Heart right ventricle (tissue), 16 donors: Measurements from ENCODE around the gene VRK1. TPM values are rescaled to one million over a fixed set of nuclear protein-coding genes. Genes with fewer than 3 reads are reported as not detected.

ENCODE experiments used
- ATAC-seq, 8 donors: fragments of 200-7000 bp; cut with Tn5 transposase; one replicate each; pipeline ENCODE4 v1.9.1; 2020; ENCODE audit warnings: mild to moderate bottlenecking in 8 of 8, moderate library complexity in 8 of 8, moderate number of reproducible peaks in 1 of 8
- DNase-seq, 2 donors: peaks; one replicate each; pipeline ENCODE4 v3.0.0-alpha.2; 2020
- H3K27ac ChIP-seq, 10 donors: fragments of 200-600 bp; sonication (generic) in 2 of 10; one replicate each; pipeline versions ENCODE4 v1.5.0 to v1.8.0; 2020 to 2022; ENCODE audit warnings: mild to moderate bottlenecking in 3 of 10
- H3K27me3 ChIP-seq, 7 donors: fragments of 200-600 bp; one replicate each; pipeline ENCODE4 v1.8.0; 2021 to 2022; ENCODE audit warnings: mild to moderate bottlenecking in 2 of 7
- H3K36me3 ChIP-seq, 9 donors: fragments of 200-600 bp; sonication (generic) in 1 of 9; one replicate each; pipeline versions ENCODE4 v1.5.0 to v1.8.0; 2020 to 2022; ENCODE audit warnings: mild to moderate bottlenecking in 2 of 9
- H3K4me1 ChIP-seq, 9 donors: fragments of 200-600 bp; sonication (generic) in 1 of 9; one replicate each; pipeline versions ENCODE4 v1.5.0 to v1.8.0; 2020 to 2022; ENCODE audit warnings: mild to moderate bottlenecking in 4 of 9
- H3K4me3 ChIP-seq, 10 donors: fragments of 200-600 bp; sonication (generic) in 2 of 10; one replicate each; pipeline versions ENCODE4 v1.5.0 to v1.8.0; 2020 to 2022; ENCODE audit warnings: mild to moderate bottlenecking in 7 of 10, moderate library complexity in 2 of 10
- H3K9me3 ChIP-seq, 11 donors: fragments of 200-600 bp in 10 of 11; sonication (generic) in 2 of 11; one replicate each; pipeline versions ENCODE4 v1.5.0 to v1.8.0; 2013 to 2022; ENCODE audit warnings: mild to moderate bottlenecking in 2 of 11, control low read depth in 1 of 11, moderate library complexity in 1 of 11
- CTCF ChIP-seq, 9 donors: fragments of 200-600 bp; sonication (generic) in 2 of 9; IDR thresholded peaks; one replicate each; pipeline versions ENCODE4 v1.5.0 to v1.8.0; 2021 to 2022; ENCODE audit warnings: antibody characterized with exemption in 9 of 9, mild to moderate bottlenecking in 5 of 9, moderate library complexity in 1 of 9
- WGBS, 2 donors: extraction: QIAGEN DNeasy Blood & Tissue Kit; methylation state at CpG; one replicate each; pipeline ENCODE4 v1.1.7; 2013; ENCODE audit warnings: inconsistent platforms in 1 of 2; 5-methylcytosine and 5-hydroxymethylcytosine counted together
- intact Hi-C, 10 donors: fragments of 100-400 bp; cut with DNase I; formaldehyde crosslinking; loops; one replicate each; pipeline versions ENCODE4 v1.11.1 to v1.14.2; 2022
- polyA plus RNA-seq, 2 donors: library from polyadenylated mRNA; stranded (reverse); fragments of 200-250 nt; gene quantifications; one replicate each; pipeline ENCODE4 v1.2.3, GENCODE V29; 2013
- total RNA-seq, 10 donors: library from RNA; stranded (reverse); fragmentation: NEBNext Ultra II Directional in 3 of 10; extraction: Animal tissue kit (Norgen Biotek cat#: 25700) in 3 of 10; gene quantifications; one replicate each; pipeline versions ENCODE4 v1.2.1 to v1.2.4, GENCODE V29; 2021 to 2023
- donor health status: Arrhythmogenic right ventricular cardiomyopathy.
- donor health status: ischemic (EF 13 %, LVEDD 7.1; RV severe dilation, severe dysfunction).
- donor health status: healthy with polysubstance abuse.
- donor health status: DM: no; HTN: yes; CAD: no.
- donor health status: DM: no; HTN: no; CAD: no.
- donor health status: ischemic (EF 25% LVEDD 6.9; RV normal size, moderate dysfunction).
- donor health status: ischemic (EF 25% LVEDD 5.7; RV mildly dilated, moderate dysfunction).
- donor health status: healthy.
- donor health status: DM: yes; HTN: yes; CAD: no.
- donor health status: Ischemic cardiomyopathy.
- donor health status: ischemic (EF 35%, LVEDD 5.7; RV mildly dilated, moderate dysfunction).
- donor health status: nonischemic (EF 11% LVEDD 7.7; RV severe dilation, severe dysfunction).
- donor health status: DM: yes; HTN: yes; CAD: no.
- donor health status: PGD.
- donor health status: ischemic (EF 29% LVEDD 5.4; RV normal size, mild dysfunction).
- donor health status: nonischemic (EF 23%, LVEDD 6.1; RV moderate dilation, normal function).

Gene VRK1
- total and polyA plus RNA-seq, 12 donors: 2.3 to 9.7 (median 7.2) TPM

DNA sequence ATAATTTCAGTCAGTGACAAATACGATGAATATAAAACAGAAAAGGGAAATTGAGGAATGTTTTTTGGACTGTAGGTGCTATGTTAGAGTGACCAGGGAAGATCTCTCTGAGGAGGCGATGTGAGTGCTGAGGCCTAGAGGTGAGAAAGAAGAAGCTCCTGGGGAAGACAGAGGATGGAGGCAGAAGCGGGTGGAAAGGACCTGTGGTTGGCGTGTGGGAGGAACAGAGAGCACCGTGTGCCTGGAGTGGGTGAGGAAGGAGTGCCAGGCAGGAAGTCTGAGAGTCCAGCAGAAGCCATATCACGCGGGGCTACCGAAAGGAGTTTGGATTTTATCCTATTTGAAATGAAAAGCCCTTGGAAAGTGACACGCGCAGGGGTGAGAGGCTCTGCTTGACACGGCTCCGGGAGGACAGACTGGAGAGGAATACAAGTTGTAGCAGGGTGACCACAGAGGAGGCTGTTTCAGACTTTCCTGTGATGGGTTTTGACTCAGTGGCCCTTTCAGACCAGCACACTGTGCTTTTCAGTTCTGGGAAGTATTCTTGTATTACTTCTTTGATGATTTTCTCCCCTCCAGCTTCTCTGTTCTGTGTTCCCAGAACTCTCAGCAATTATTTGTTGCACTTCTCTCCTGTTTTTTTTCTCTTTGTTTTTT, 96.9 kb downstream of the VRK1 start:
- no peaks in the 10 kb centered on the region for H3K9me3 ChIP-seq
- intact Hi-C loops: no loop called here
- no peak for TF ChIP-seq CTCF (IDR thresholded peaks at IDR 0.05)

DNA sequence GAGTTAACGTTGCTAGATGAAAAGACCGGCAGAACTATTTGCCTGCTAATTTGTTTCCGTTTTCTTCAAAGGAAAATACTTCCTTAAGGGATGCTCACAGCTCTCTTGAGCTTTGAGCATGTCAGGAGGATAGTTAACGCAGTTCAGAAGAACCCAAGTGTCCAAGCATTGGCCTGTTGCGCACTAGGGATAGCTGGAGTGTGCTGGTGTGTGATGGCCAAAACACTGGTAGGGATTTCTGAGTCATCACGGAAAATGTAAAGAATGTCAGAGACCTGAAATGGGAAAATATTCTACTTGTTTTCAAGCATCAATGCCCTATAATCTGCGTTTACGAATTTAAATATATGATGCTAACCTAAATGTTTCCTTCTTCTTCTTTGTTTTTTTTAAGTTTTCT, 97.8 kb downstream of the VRK1 start:
- Histone ChIP-seq H3K4me1 (no peaks in the 10 kb centered on the region), H3K9me3 (no peaks in the 10 kb centered on the region), H3K27ac (no peak overlapping the region), H3K4me3 (no peak overlapping the region), H3K36me3 (no peaks in the 10 kb centered on the region), H3K27me3 (no peaks in the 10 kb centered on the region)
- no peak for ATAC-seq
- no peak for DNase-seq
- intact Hi-C loops: no loop called here
- WGBS, 2 donors: 88 to 95% methylated on average over 8 of the region's 8 CpGs
- no peak for TF ChIP-seq CTCF (IDR thresholded peaks at IDR 0.05)

More for the DNA sequence above, 96.9 kb downstream of the VRK1 start:
- no peak for ATAC-seq
- Histone ChIP-seq H3K27ac (no peak overlapping the region), H3K27me3 (no peaks in the 10 kb centered on the region), H3K4me3 (no peak overlapping the region), H3K4me1 (no peaks in the 10 kb centered on the region), H3K36me3 (no peaks in the 10 kb centered on the region)
- no peak for DNase-seq
- WGBS, 2 donors: 80 to 83% methylated on average over 12 of the region's 12 CpGs

DNA sequence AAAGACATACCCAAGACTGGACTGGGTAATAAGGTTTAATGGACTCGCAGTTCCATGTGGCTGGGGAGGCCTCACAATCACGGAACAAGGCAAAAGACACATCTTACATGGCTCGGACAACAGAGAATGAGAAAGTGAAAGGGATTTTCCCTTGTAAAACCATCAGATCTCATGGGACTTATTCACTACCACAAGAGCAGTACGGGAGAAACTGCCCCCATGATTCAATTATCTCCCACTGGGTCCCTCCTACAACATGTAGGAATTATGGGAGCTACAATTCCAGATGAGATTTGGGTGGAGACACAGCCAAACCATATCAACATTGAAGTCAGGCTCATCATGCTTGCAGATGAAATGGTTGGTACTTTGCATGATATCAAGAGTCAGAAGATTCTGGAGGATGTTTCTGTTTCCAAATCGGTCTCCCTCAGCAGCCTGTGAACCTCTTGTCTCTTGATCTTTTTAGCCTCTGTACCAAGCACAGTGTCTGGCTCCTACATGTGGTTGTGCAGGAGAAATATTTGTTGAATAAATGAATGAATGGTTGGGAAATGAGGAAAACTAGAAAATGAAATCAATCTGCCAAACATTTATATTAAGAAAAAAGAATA, 98.6 kb downstream of the VRK1 start:
- TF ChIP-seq CTCF (IDR thresholded peaks at IDR 0.05): no peak
- H3K4me3 ChIP-seq: no peak overlapping the region
- no peaks in the 10 kb centered on the region for H3K27me3 ChIP-seq
- H3K36me3 ChIP-seq: no peaks in the 10 kb centered on the region
- no peak overlapping the region for H3K27ac ChIP-seq
- H3K4me1 ChIP-seq: no peaks in the 10 kb centered on the region
- no peak for DNase-seq
- ATAC-seq: no peak
- H3K9me3 ChIP-seq: no peaks in the 10 kb centered on the region
- intact Hi-C loops: no loop called here
- 92 to 94% methylated on average over 5 of the region's 5 CpGs for WGBS, 2 donors

DNA sequence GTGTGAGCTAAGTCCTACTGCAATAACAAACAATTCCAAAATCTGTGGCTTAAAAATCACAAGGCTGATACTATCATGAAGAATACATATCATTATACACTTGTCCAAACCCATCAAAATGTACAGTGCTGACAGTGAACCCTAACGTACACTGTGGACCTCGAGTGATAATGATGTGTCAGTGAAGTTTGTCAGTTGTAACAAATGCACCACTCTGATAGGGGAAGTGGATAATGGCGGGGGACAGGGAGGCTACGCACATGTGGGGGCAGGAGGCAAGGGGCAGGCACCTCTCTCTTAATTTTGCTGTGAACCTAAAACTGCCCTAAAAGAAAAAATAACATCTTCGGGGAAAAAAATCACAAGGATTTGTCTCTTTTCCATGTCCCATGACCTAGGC, 100.0 kb downstream of the VRK1 start:
- no peak for DNase-seq
- no peak overlapping the region for H3K4me3 ChIP-seq
- WGBS, 2 donors: 65 to 71% methylated on average over 5 of the region's 5 CpGs
- no peaks in the 10 kb centered on the region for H3K4me1 ChIP-seq
- no peaks in the 10 kb centered on the region for H3K27me3 ChIP-seq
- no peaks in the 10 kb centered on the region for H3K36me3 ChIP-seq
- ATAC-seq: no peak
- no peak for TF ChIP-seq CTCF (IDR thresholded peaks at IDR 0.05)
- intact Hi-C loops: no loop called here
- H3K27ac ChIP-seq: no peak overlapping the region
- H3K9me3 ChIP-seq: no peaks in the 10 kb centered on the region
